T-helper 17 cell (primary cell): Measurements from ENCODE around the gene PKD1. TPM values are rescaled to one million over a fixed set of nuclear protein-coding genes. Genes with fewer than 3 reads are reported as not detected.
"Not testable (repeated sequence)": the region's sequence is repeated elsewhere in the genome, so short reads cannot be mapped to it uniquely, and the experiment has no call there.

Experiments
- ATAC-seq: fragments of 150-1000 bp; cut with Tn5 transposase; 2 replicates; pipeline ENCODE4 v1.10.0; 2021; ENCODE audit warnings: mild to moderate bottlenecking, moderate library complexity
- DNase-seq, 3 donors: peaks; one replicate each; pipeline versions ENCODE4 v3.0.0 to v3.0.0-alpha.2; 2020 to 2021
- H3K9me3 ChIP-seq: one replicate; pipeline ENCODE4 v1.7.0; 2013; ENCODE audit warnings: low read length, mild to moderate bottlenecking; ENCODE audit not compliant: control insufficient read depth, poor library complexity, severe bottlenecking
- H3K27ac Mint-ChIP-seq: one replicate; pipeline ENCODE4 v1.8.0; 2022; ENCODE audit warnings: mild to moderate bottlenecking, moderate library complexity, mixed read lengths
- H3K27me3 Mint-ChIP-seq: one replicate; pipeline ENCODE4 v1.8.0; 2022; ENCODE audit warnings: mixed read lengths
- H3K36me3 Mint-ChIP-seq: one replicate; pipeline ENCODE4 v1.8.0; 2022; ENCODE audit warnings: low read depth, mixed read lengths
- H3K4me1 Mint-ChIP-seq: one replicate; pipeline ENCODE4 v1.8.0; 2022; ENCODE audit warnings: mild to moderate bottlenecking, mixed read lengths
- H3K4me3 Mint-ChIP-seq: one replicate; pipeline ENCODE4 v1.8.0; 2022; ENCODE audit warnings: mild to moderate bottlenecking, moderate library complexity, mixed read lengths
- total RNA-seq, 4 donors: library from RNA in 2 of 4; stranded (reverse) in 2 of 4; gene quantifications; one replicate each; pipeline ENCODE4 v1.2.3 and lab custom pipeline; 2022 to 2026

Gene PKD1
- total RNA-seq, 2 donors from 2014 or later, result 86.6 to 88.9 TPM

DNA sequence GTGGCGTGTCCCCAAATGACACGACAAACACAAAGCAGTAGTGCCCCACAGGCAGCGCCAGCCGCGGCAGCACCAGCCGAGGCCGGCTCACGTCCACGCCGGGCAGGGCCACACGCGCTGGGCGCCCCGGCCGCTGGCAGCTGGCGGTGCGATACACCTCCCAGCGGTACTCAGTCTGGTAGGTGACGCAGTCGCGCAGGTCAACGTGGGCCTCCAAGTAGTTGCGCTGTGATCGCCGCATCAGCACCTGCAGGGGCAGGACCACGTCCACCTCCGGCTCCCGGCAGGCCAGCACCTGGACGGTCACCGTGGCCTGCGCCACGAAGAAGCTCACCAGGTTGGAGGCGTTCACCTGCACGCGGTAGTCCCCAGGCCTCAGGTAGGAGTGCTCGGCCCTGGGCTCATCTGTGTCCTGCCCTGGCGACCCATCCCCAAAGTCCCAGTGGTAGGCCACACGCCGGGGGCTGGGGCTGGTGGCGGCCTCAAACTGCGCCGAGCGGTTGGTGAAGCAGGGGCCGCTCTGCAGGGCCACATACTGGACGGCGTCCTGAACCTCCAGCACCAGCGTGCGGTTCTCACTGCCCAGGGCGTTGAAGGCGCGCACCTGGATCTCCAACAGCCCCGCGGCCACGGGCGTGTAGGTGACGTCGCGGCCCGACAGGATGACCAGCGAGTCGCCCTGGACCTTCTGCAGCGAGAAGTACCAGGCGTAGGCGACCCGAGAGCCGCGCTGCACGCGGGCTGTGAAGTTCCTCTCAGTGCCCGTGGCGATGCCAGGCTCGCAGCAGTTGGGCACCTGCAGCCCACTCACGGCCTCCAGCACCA is 27.0 kb downstream of the PKD1 start:
- H3K4me3 Mint-ChIP-seq, DNase-seq, H3K27me3 Mint-ChIP-seq, H3K27ac Mint-ChIP-seq, H3K4me1 Mint-ChIP-seq, H3K36me3 Mint-ChIP-seq, ATAC-seq, H3K9me3 ChIP-seq: not testable (repeated sequence)

DNA sequence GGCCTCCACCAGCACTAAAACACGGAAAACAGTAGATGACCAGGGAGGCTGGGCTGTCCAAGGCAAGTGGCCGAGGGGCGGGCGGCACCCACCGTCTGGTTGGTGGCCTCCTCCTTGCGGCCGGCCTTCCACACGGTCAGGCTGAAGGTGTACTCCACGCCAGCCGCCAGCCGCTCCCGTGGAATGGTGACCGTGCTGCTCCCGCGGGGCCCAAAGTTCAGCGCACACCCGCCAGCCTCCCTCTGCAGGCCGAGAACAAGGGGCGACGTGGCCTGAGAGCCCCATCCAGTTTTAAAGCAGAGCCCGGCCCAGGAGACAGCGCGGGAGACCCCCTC is 27.9 kb downstream of the PKD1 start:
- ATAC-seq, H3K36me3 Mint-ChIP-seq, H3K27ac Mint-ChIP-seq, H3K27me3 Mint-ChIP-seq, H3K4me1 Mint-ChIP-seq, DNase-seq, H3K4me3 Mint-ChIP-seq, H3K9me3 ChIP-seq: not testable (repeated sequence)

DNA sequence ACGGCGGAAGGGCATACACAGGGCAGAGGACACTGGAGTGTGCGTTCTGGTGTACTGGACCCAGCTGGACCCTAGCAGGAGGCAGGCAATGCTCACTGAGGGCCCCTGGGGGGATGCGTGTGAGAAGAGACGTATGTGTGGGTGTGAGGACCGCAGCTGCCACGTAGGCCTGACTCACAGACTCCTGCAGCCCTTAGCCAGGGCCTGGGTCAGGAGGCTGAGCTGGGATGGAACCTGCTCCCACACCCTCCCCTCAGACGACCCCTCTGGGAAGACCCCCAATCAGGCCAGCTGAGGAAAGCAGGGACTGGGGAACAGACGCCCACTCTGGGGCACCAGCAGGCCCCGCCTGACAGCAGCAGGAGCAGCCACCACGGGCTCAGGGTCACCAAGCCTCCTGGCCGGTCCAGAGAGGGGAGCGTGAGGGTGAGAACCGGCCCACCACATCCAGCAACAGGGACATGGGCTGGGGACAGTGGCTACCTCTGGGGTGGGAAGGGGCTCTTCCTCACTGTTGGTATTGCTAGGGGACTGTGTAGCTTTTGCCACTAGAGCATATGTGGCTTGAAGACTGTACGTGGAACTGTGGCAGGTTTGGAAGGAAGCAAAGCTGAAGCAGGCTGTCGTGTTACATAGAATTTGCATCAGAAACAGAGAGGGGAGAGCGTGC is 28.4 kb downstream of the PKD1 start:
- not testable (repeated sequence) for H3K27ac Mint-ChIP-seq, DNase-seq, H3K4me1 Mint-ChIP-seq

DNA sequence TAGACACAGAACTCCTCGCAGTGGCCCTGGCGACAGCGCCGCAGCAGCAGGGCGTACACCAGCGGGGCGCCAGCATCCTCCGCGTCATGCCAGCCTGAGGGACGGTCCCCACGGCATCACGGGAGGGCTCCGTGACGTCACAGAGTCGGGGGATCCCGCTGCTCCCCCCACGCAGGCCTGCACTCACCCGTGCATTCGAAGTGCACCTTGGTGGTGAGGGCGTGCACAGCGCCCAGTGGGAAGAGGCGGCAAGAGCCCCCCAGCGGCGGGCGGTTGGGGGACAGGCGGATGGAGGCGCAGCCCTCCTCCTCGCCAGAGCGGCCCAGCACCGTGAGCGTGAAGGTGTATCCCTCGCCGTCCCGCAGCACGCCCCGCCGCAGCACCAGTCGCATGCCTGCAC is 29.5 kb downstream of the PKD1 start:
- H3K36me3 Mint-ChIP-seq, H3K4me1 Mint-ChIP-seq, H3K27ac Mint-ChIP-seq, H3K27me3 Mint-ChIP-seq, DNase-seq, H3K4me3 Mint-ChIP-seq, H3K9me3 ChIP-seq, ATAC-seq: not testable (repeated sequence)

More for the DNA sequence above, 28.4 kb downstream of the PKD1 start:
- not testable (repeated sequence) for H3K4me3 Mint-ChIP-seq, H3K27me3 Mint-ChIP-seq, H3K36me3 Mint-ChIP-seq, H3K9me3 ChIP-seq, ATAC-seq

DNA sequence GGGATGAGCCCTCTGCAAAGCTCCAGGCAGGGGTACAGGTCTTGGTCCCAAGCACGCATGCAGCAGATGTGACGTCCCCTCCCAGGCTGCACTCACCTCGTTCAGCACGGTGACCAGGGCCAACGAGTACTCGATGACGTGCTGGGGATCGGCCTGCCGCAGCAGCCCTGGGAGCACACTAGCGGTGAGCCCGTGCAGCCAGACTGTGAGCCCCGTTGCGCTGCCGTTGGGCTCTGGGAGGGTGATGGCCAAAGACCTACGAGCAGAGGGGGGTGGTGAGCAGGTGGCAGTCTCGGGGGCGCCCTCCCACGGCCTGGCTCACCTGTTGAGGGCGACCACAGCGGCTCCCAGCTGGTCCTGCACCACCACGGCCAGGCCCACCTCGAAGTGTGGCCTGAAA is 29.9 kb downstream of the PKD1 start:
- DNase-seq, result not testable (repeated sequence)

DNA sequence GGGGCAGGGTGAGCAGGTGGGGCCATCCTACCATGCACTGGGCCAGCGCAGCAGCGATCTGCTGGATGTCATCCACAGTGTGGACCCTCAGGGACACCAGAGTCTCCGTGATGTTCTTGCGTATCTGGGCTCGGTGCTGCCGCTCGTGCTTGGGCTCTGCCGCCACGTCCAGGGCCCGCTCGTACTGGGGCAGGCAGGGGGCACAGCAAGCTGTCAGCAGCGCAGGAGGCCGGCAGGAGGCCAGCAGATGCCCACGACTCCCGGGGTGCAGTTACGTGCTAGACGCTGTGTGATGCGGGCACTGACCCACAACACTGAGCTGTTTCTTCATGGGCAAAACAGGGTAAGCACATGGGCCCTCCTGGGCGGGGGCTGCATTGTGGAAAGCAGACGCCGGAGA is 30.4 kb downstream of the PKD1 start:
- not testable (repeated sequence) for H3K27ac Mint-ChIP-seq, H3K36me3 Mint-ChIP-seq, H3K4me3 Mint-ChIP-seq, ATAC-seq, DNase-seq, H3K9me3 ChIP-seq, H3K27me3 Mint-ChIP-seq, H3K4me1 Mint-ChIP-seq

More for the DNA sequence above, 29.9 kb downstream of the PKD1 start:
- H3K4me1 Mint-ChIP-seq, H3K4me3 Mint-ChIP-seq, ATAC-seq, H3K27ac Mint-ChIP-seq, H3K36me3 Mint-ChIP-seq, H3K9me3 ChIP-seq, H3K27me3 Mint-ChIP-seq: not testable (repeated sequence)

DNA sequence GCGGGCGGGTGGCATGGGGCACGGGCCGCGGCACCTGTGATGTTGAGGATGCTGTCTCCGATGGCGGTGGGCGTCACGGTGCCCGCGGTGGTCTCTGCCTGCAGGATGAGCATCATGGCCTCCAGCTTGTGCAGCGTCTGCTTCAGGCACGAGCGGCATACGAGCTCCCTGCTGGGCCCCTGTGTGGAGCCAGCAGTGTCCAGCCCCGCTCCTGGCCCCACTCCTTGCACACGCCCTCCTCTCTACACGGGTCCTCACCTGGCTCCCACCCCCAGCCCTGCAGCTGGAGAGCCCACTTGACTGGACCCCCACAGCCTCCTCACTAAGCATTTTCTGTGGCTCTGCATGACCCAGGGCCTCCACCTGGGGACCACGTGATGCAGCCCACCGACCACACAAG is 31.2 kb downstream of the PKD1 start:
- not testable (repeated sequence) for H3K36me3 Mint-ChIP-seq, H3K9me3 ChIP-seq, H3K4me1 Mint-ChIP-seq, H3K27ac Mint-ChIP-seq, DNase-seq, ATAC-seq, H3K4me3 Mint-ChIP-seq, H3K27me3 Mint-ChIP-seq

DNA sequence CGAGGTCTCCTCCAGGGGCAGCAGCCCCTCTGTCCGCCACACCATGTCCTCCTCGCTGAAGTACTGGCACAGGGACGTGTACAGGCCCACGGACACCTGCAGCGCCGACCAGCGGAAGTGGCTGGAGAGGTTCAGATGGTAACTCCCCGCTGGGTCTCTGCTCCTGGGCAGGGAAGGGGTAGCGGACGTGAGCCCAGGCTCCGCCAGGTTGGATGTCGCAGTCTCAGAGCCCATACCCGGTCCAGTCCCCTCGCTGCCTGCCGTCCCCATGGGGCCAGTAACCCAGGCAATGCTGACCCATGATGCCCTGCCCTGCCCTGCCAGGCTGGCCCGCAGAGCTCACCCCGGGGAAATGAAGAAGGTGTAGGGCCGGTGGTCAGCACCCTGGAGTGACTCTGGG is 33.2 kb downstream of the PKD1 start:
- Mint-ChIP-seq H3K27ac (no peak overlapping the region), H3K27me3 (no peaks in the 10 kb centered on the region), H3K4me1 (no peaks in the 10 kb centered on the region), H3K4me3 (no peak overlapping the region), H3K36me3 (no peaks in the 10 kb centered on the region)
- ATAC-seq, result no peak
- DNase-seq, result no peak
- no peaks in the 10 kb centered on the region for H3K9me3 ChIP-seq

DNA sequence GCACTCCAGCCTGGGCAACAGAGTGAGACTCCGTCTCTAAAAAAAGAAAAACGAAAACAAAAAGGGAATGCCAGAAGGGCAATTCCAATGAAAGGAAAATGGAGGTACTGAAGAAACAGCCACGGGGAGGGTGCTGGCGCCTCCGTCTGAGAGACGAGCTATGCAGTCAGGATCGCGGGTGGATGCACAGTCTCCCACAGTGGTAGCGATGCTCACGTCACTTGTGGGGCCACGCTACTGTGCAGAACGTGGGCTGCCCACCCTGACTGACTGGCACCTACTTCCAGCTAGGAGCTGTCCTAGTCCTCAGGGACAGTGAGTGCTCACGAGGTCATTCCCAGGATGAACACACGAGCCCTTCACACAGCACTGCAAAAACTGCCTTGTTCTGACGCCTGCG is 34.1 kb downstream of the PKD1 start:
- not testable (repeated sequence) for H3K27ac Mint-ChIP-seq, H3K27me3 Mint-ChIP-seq, H3K9me3 ChIP-seq, DNase-seq, H3K36me3 Mint-ChIP-seq, H3K4me3 Mint-ChIP-seq, H3K4me1 Mint-ChIP-seq, ATAC-seq

DNA sequence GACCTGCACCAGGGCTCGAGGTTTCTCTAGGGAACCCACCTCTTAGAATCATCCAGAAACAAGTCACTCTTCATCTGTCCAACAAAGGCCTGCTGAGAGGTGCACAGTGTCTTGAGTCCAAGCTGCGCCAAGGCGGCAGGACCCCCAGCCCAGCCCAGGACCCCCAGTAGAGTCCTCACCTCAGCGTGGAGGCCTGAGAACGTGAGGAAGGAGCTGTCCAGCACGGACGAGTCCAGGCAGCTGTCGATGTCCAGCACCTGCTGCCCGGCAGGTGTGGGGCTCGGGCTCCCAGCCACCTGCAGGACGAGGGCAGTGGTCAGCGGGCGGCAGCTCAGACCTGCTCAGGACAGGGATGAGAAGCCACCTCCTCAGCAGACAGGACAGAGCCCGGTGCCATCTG is 38.0 kb downstream of the PKD1 start:
- not testable (repeated sequence) for H3K4me1 Mint-ChIP-seq, H3K36me3 Mint-ChIP-seq, H3K27ac Mint-ChIP-seq, DNase-seq, ATAC-seq, H3K9me3 ChIP-seq, H3K27me3 Mint-ChIP-seq, H3K4me3 Mint-ChIP-seq

DNA sequence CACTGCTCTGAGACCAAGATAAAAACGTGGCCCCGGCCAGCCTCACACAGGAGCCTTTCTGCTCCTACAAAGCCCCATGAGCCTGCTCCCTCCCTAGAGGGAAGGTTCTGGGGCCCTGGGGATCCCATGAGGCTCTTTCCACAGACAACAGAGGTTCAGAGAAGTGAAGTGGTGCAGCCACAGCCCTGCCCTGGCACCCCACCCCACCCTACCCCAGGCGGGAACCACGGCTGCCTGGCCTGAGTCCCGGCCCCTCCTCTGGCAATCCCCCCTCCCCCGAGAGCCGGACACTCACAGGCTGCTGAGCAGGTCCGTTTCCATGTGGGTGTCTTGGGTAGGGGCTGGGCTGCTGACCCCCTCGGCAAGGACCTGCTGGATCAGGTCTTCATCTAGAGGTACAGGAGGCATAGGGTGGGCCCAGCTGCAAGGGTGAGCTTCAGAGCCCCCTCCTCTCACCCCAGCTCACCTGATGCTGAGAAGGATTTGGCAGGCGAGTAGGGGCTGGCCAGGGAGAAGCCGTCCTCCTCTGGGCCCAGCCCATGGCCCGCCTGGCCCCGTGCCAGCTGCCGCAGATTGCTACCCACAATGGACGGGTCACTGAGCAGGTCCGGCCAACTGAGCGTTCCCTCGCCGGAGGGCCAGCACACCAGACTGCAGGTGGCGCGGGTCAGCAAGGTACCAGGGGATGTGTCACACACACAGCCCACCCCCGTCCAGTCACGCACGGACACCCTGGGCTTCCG is 38.7 kb downstream of the PKD1 start:
- no peaks in the 10 kb centered on the region for H3K4me1 Mint-ChIP-seq
- H3K27me3 Mint-ChIP-seq, result no peaks in the 10 kb centered on the region
- peak overlapping the region; percentile 47 for H3K27ac Mint-ChIP-seq
- no peaks in the 10 kb centered on the region for H3K9me3 ChIP-seq
- ATAC-seq (no peak), DNase-seq (no peak)
- H3K4me3 Mint-ChIP-seq, result no peak overlapping the region
- no peaks in the 10 kb centered on the region for H3K36me3 Mint-ChIP-seq

DNA sequence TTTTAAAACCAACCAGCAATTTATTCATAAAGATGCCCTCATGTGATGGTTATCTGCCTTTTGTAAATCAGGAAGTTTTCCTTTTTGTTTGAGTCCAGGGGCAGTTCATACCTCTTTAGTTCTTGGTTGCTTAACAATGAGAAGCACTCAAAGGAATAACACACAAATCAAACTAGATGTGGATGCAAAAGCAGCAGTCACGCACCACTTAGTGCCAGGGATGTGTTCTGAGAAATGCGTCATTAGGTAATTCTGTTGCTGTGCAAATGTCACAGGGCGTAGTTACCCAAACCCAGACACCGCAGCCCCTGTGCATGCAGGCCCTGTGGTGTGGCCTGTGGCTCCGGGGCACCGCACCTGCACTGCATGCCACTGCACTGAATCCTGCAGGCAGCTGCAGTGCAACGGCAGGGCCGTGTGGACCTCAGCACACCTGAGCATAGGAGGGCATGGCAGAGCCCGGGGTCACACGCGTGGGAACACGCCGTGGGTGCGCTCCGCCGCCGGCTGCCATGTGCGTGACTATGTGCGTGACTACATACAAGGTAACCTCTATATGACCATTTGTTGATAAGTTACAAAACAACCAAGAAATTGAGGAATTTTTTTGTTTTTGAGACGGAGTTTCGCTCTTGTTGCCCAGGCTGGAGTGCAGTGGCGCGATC is 39.6 kb downstream of the PKD1 start:
- Mint-ChIP-seq H3K36me3 (no peaks in the 10 kb centered on the region), H3K4me1 (no peaks in the 10 kb centered on the region), H3K27ac (peak overlapping the region; percentile 47), H3K27me3 (no peaks in the 10 kb centered on the region), H3K4me3 (no peak overlapping the region)
- DNase-seq (no peak), ATAC-seq (no peak)
- H3K9me3 ChIP-seq, result no peaks in the 10 kb centered on the region

DNA sequence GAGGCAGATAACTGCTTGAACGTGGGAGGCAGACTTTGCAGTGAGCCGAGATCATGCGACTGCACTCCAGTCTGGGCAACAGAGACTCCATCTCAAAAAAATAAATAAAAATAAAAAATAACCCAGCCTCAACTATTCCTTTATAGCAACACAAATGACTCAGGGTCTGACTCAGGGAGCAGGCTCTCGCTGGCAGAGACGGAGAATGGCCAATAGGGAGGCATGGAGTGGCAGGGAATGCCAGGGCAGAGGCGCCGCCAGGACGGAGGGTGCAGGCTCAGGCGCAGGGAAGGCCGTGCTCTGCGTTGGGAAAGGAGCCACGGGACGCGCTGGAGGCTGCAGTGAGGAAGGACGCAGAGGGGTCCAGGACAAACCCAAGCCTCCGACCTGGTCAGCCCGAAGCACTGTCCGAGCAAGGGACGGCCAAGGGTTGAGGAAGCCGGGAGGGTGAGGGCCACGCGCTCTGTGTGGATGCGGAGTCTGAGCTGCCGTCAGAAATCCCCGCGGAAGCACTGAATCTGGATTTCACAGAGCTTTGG is 40.3 kb downstream of the PKD1 start:
- H3K27ac Mint-ChIP-seq, result no peak overlapping the region
- DNase-seq, result no peak
- H3K36me3 Mint-ChIP-seq, result no peaks in the 10 kb centered on the region
- no peak overlapping the region for H3K4me3 Mint-ChIP-seq
- no peaks in the 10 kb centered on the region for H3K9me3 ChIP-seq
- no peaks in the 10 kb centered on the region for H3K27me3 Mint-ChIP-seq
- no peaks in the 10 kb centered on the region for H3K4me1 Mint-ChIP-seq
- no peak for ATAC-seq
